Esophagus muscularis mucosa (tissue), 4 donors: Measurements from ENCODE around the gene SPATA16. TPM values are rescaled to one million over a fixed set of nuclear protein-coding genes. Genes with fewer than 3 reads are reported as not detected.

Source experiments
- DNase-seq: peaks from one replicate; pipeline ENCODE4 v3.0.0-alpha.2; 2017; ENCODE audit errors: extremely low spot score
- H3K27ac ChIP-seq, 4 donors: fragments of 200-600 bp; sonication (generic); replicated peaks in 1 of 4; 1 replicate in 3 of 4; 2 replicates in 1 of 4; pipeline ENCODE4 v1.5.1; 2016 to 2019; ENCODE audit warnings: mild to moderate bottlenecking in 1 of 4
- H3K27me3 ChIP-seq, 4 donors: fragments of 200-600 bp; sonication (generic); one replicate each; pipeline versions ENCODE4 v1.5.1 to v1.6.0; 2016 to 2019
- H3K36me3 ChIP-seq, 4 donors: fragments of 200-600 bp; sonication (generic); one replicate each; pipeline ENCODE4 v1.5.1; 2016 to 2019
- H3K4me1 ChIP-seq, 4 donors: fragments of 200-600 bp; sonication (generic); one replicate each; pipeline ENCODE4 v1.5.1; 2016 to 2019
- H3K4me3 ChIP-seq, 4 donors: fragments of 200-600 bp; sonication (generic); 1 replicate in 2 of 4; 2 replicates in 2 of 4; pipeline ENCODE4 v1.5.1; 2016 to 2019; ENCODE audit warnings: mild to moderate bottlenecking in 4 of 4, moderate library complexity in 1 of 4
- H3K9me3 ChIP-seq, 4 donors: fragments of 200-600 bp; sonication (generic); 1 replicate in 3 of 4; 2 replicates in 1 of 4; pipeline ENCODE4 v1.5.1; 2016 to 2019
- CTCF ChIP-seq, 3 experiments: fragments of 200-600 bp in 2 of 3; fragments of 450-650 bp in 1 of 3; sonication (generic) in 2 of 3; IDR thresholded peaks; one replicate each; pipeline ENCODE4 v1.5.1; 2017 to 2019; ENCODE audit warnings: antibody characterized with exemption in 3 of 3, mild to moderate bottlenecking in 2 of 3, moderate library complexity in 1 of 3
- EP300 ChIP-seq: sonication (generic); formaldehyde crosslinking; IDR thresholded peaks from one replicate; pipeline ENCODE4 v1.6.1; 2017; ENCODE audit warnings: antibody characterized with exemption
- POLR2A ChIP-seq: fragments of 450-650 bp; IDR thresholded peaks from one replicate; pipeline ENCODE4 v1.6.1; 2017; ENCODE audit warnings: antibody characterized with exemption, moderate library complexity, mild to moderate bottlenecking, low read depth
- POLR2AphosphoS5 ChIP-seq, 2 donors: sonication (generic); formaldehyde crosslinking; IDR thresholded peaks; one replicate each; pipeline ENCODE4 v1.6.1; 2017; ENCODE audit warnings: antibody characterized with exemption in 2 of 2
- WGBS: methylation state at CpG from one replicate; pipeline ENCODE4 v1.1.5; 2018; 5-methylcytosine and 5-hydroxymethylcytosine counted together
- intact Hi-C: fragments of 100-400 bp; cut with DNase I; formaldehyde crosslinking; loops from one replicate; pipeline ENCODE4 v1.15.1; 2023
- total RNA-seq, 4 donors: library from RNA; depleted of rRNA; stranded (reverse); fragments of >200 nt; gene quantifications; one replicate each; pipeline versions ENCODE4 v1.1.0 to v1.2.1, GENCODE V29; 2016

Gene SPATA16
- total RNA-seq, 4 donors from 2014 or later, result not detected

DNA sequence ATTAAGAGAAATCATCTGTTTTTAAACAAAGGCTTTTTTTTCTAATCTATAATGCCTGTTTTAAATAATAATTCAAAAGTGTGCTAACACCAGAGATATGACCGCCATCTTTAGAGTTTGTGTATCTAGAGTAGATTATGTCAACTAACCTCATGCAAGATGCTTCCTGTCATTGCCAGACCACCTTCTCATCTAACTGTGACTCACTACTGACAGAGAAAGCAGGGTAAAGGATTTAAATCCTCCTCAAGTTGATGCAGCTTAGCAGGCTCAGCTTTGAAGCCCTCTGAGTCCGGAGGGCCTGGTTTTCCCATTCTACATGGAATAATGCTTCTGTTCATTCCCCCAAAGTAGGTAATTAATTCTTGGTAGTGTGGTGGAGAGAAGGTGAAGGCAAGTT is 282.0 kb downstream of the SPATA16 start:
- Histone ChIP-seq H3K36me3 (no peaks in the 10 kb centered on the region), H3K4me3 (no peak overlapping the region), H3K4me1 (no peaks in the 10 kb centered on the region), H3K27ac (no peak overlapping the region), H3K27me3 (no peaks in the 10 kb centered on the region), H3K9me3 (no peaks in the 10 kb centered on the region)
- no peak for DNase-seq
- TF ChIP-seq CTCF (IDR thresholded peaks at IDR 0.05) (no peak), EP300 (no peak), POLR2AphosphoS5 (IDR thresholded peaks at IDR 0.05) (no peak), POLR2A (no peak)
- WGBS, result 92% methylated on average over 2 of the region's 2 CpGs
- intact Hi-C loops, result no loop called here

- TF ChIP-seq POLR2AphosphoS5 (IDR thresholded peaks at IDR 0.05) (peak; percentile 32 to 48), EP300 (no peak)
- H3K4me3 ChIP-seq, result no peak overlapping the region
- WGBS, result 56% methylated on average over 4 of the region's 4 CpGs
- intact Hi-C loops, result no loop called here
- H3K27me3 ChIP-seq, result no peaks in the 10 kb centered on the region
- no peak for DNase-seq
- no peaks in the 10 kb centered on the region for H3K36me3 ChIP-seq
- H3K4me1 ChIP-seq, result no peaks in the 10 kb centered on the region
- H3K27ac ChIP-seq, result peak overlapping the region in 1 of 4 donors; percentile 17
- H3K9me3 ChIP-seq, result no peaks in the 10 kb centered on the region
Measured at GRCh38 chr3:172856795-172857742, 284.0 kb downstream of the SPATA16 start.

GRCh38 chr3:172855037-172855436 is 286.0 kb downstream of the SPATA16 start:
- no peaks in the 10 kb centered on the region for H3K36me3 ChIP-seq
- no peak overlapping the region for H3K4me3 ChIP-seq
- H3K27ac ChIP-seq, result no peak overlapping the region
- TF ChIP-seq POLR2AphosphoS5 (IDR thresholded peaks at IDR 0.05), result no peak
- no peak for TF ChIP-seq POLR2A
- TF ChIP-seq EP300, result no peak
- H3K27me3 ChIP-seq, result no peaks in the 10 kb centered on the region
- H3K4me1 ChIP-seq, result no peaks in the 10 kb centered on the region
- no peak for DNase-seq
- intact Hi-C loops, result no loop called here
- H3K9me3 ChIP-seq, result no peaks in the 10 kb centered on the region

DNA sequence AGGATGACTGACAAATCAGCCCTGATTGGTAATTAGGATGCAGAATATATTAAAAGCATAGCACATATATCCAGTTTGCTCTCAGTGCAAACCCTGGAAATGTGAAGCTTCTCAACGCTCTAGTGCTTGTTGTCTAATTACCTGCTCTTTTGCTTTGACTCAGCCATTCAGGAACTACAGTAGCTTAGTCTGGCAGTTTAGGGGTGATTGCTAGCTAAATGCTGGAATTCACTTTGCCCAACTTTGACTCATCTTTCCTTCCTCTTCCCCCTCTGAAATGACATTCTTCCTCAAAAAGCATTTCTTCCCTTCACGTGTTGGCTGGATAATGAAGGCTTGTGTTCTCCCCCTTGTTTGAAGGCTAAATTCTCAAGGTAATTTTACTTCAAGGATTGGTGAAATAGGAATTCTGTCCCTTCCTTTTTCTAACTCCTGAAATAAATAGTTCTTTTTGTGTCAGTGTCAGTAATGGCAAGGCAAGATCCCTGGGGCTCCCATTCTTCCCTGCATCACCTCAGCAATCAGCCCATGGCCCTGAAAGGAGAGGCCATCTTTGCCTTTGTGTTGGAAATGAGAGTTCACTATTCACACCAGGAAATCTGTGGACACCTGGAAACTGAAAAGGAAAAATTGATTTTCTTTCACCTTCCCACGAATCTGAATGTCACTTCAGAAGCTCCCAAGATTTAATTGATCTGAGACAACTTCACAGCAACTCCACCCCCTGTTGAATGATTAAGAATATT is 286.9 kb downstream of the SPATA16 start:
- TF ChIP-seq CTCF (IDR thresholded peaks at IDR 0.05) (no peak), EP300 (no peak), POLR2A (no peak)
- Histone ChIP-seq H3K27ac (no peak overlapping the region), H3K9me3 (no peaks in the 10 kb centered on the region), H3K4me1 (no peaks in the 10 kb centered on the region), H3K36me3 (no peaks in the 10 kb centered on the region), H3K4me3 (no peak overlapping the region), H3K27me3 (no peaks in the 10 kb centered on the region)
- WGBS, result 65% methylated on average over 3 of the region's 3 CpGs
- intact Hi-C loops, result no loop called here
- no peak for DNase-seq

- DNase-seq, result no peak
- 78% methylated on average over 1 of the region's 1 CpG for WGBS
- Histone ChIP-seq H3K4me3 (no peak overlapping the region), H3K27ac (no peak overlapping the region), H3K9me3 (no peaks in the 10 kb centered on the region), H3K27me3 (no peaks in the 10 kb centered on the region), H3K4me1 (no peaks in the 10 kb centered on the region), H3K36me3 (no peaks in the 10 kb centered on the region)
- TF ChIP-seq EP300, result no peak
- no peak for TF ChIP-seq POLR2AphosphoS5 (IDR thresholded peaks at IDR 0.05)
- no peak for TF ChIP-seq CTCF (IDR thresholded peaks at IDR 0.05)
- TF ChIP-seq POLR2A, result no peak
- intact Hi-C loops, result no loop called here
Measured at GRCh38 chr3:172853005-172853404, 288.0 kb downstream of the SPATA16 start.
